HG02852 (cell line): ENCODE measurements around the gene TNC.

Experiments
- ATAC-seq: cut with Tn5 transposase; IDR thresholded peaks from one replicate; pipeline ENCODE4 v1.9.1; 2021; ENCODE audit warnings: mild to moderate bottlenecking, moderate library complexity; ENCODE audit not compliant: unreplicated experiment

Gene TNC

DNA sequence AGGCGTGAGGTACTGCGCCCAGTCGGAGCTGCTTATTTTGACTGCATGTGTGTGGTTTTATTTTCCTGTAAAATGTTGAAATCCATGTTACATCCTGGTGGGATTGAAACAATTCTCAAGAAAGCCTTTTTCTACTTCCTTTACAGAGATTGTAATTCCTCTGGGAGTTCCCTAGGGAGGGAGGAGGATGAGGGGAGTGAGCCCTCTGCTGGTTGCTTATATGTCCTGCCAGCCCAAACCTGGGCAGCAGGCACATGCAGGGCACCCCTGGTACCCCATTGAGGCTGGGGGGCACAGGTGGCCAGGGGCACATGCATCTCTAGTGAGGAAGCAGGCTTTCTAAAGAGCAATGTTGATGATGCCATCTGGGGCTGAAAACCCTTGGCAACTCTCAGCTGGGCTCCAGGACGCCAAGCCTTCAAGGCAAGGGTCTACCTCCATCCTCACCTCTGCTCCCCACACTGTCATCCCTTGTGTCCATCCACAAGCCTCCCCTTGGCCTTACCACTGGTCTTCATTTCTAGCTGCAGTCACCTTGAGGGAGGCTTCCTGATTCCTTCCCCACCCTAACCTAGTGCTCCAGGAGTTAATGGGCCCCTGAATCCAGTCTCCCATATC is 102.8 kb downstream of the TNC start:
- no peak for ATAC-seq

DNA sequence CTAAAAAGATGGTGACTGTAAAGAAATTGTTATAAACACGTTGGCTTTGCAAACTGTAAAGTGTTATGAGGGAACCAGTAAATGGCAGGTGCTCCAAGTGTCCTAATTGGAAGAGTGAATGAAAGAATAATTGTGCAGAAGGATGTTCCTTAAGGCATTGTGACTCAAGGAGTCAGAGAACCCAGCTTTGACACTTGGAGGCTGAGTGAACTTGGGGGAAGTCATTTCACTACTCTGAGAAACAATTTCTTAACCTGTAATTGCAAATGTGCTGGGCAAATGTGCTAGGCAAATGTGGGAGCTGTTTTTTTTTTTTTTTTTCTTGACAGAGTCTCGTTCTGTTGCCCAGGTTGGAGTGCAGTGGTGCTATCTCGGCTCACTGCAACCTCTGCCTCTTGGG is 103.5 kb downstream of the TNC start:
- no peak for ATAC-seq

DNA sequence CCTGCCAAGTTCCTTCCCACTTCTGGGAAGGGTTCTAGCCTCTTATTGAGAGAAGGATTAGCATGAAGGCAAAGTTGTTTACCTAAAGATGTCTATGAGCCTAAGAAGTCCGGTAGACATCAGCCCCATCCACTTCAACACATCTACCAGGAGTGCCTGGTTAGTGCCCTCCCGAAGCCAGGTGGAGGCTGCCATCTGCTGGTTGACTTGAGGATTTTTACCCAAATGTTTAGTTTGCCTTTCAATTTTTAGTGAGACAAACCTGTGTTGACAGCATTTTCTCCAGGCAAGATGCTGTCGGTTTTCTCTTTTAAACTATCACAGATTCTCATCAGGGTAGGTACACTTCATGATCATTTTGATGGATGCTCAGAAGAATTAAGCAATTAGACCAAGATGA is 104.0 kb downstream of the TNC start:
- peak; percentile 60 for ATAC-seq

DNA sequence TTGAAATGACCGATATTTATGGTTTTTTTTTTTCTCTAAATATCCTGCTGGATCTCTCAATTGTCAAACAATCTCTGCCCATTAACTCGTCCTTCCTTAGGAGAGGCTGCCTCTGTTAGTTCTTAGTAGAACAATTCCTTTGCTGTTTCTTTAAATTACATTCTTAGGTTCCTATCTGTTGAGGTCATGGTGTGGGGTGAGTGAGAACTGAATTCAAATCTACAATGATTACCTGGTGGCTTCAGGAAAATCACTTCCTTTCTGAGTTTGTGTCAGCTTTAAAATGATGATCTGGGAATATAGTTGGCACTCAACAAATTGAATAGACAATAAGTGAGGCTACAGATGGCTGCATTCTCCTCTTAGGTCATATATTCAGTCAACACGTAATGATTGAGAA is 105.5 kb downstream of the TNC start:
- ATAC-seq, result no peak

DNA sequence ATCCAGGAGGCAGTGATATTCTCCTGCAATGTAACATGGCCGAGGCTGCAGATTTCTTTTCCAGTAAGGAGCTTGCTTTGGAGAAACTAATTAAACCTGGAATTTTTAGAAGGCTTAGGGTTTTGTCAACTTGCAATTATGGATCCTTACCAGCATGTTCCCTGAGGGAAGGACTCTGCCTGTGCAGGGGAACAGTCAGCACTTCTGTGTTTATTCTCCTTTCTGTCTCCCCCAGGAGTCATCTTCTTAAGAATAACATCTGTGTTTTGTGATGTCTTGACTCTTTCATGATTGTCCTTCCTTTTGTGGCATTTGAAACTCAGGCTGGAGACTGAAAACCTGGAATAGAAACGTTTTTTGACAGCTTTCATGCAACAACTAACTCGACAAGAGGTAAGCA is 107.1 kb downstream of the TNC start:
- ATAC-seq, result no peak

DNA sequence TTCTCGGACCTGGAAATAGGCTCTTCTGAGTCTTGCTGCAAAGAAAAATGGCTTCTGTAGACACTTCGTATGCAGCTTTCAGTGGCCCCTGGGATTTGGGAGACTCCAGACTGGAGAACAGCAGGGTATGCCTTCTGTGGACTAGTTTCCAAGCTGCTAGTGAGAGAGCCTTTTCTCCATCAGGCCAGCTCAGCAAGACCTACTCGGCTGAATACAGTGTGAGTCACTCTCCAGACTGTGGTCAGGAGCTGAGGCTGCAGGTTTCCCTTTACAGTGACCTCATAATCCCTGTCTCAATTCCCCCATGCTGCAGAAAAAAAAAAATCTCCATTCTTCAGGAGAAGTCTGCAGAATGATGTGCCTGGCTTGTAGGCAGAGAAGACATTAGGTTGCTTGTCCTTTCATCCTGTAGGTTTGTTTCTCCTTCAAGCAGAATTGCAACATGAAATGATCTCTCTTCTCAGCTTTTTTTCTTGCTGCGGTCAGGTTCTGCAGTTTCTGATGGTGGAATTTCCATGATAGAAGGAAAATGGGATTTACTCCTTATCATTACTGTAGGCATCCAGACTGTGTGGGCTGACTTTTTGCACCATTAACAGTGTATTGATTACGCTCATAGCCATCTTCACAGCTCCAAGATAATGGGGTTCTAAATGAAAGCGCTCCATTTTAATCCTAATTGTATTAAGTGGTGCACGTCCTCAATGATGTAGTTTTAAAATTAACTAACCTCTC is 109.3 kb downstream of the TNC start:
- no peak for ATAC-seq

DNA sequence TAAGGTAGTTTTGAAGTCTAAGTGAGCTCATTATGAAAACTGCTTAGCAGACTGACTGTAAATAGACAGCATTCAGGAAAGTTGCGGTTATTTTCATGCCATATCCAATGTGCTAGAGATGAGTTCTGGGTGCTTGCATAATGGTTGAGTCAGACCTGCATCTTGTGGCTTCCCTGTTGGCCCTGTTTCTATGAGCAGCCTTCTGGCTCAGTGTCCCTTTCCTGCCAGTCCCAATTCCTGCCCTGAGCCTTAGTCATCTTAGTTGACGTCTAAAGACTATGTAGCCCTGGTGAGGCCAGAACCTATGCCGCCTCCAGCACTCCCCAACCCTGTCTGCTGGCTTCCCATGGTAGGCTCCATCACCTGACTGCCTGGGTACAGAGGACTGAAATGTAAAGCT is 111.3 kb downstream of the TNC start:
- ATAC-seq, result no peak

DNA sequence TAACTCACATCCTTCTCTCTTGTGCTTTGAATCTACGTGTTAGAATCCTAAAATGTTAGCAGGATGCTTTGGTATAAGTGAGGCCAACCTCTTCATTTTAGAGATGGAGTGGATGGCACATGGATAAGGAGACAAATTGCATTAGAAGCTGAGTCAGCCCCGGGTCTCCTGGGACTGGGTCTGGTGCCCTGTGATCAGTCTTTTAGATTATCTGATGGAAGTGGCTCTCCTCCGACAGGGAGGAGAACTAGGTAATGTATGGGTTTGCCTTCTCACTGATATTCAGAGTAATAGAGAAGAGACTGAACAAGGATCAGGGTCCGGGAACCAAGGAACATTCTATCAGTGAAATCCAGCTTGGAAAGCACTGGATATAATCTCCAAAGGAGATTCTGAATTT is 112.6 kb downstream of the TNC start:
- no peak for ATAC-seq

DNA sequence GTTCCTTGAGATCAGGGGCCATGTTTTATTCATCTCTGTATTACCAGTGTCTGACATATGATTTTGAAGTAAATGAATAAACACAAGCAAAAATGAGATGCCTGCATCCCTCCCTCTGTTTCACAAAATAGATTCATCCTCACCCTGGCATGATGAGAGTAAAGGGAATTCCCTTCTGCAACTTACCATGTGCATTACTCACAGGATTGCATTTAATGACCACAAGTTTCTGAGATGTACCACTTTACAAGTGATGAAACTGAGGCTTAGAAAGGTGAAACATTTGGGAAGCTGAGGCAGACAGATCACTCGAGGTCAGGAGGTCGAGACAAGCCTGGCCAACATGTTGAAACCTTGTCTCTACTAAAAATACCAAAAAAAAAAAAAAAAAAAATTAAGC is 113.4 kb downstream of the TNC start:
- ATAC-seq, result no peak

DNA sequence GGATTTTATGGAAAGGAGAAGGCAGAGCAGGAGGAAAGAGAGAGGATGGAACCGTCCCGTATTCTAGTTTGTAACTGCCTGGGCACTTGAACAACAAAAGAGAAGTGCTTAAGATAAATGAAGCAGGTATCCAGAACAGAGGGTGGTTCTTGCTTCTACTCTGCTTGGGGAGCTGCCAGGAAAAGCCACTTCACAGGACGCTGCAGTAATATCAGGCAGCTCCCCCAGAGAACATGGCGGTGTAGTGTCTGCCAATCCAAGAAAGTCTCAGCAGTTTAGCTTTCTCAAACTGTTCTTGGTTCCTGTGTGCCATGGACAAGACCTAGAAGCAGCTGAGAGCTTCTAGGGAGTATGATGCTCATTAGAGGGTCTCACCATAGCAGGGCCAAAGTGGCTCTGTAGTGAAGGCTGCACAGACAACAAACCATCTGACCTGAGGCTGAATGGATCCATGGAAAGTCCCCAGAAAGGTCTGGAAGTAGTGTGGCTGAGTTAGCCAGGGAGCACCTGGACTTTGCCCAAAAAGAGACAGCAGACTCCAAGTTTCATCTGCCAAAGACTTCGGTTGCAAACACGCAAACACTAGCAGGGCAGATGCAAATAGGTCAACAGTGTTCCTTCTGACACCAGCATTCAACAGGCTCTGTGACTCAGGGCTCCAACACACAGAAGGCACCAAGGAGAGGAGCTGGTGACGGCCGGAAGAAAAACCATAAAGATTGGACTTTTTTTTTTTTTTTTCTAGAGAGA is 115.4 kb downstream of the TNC start:
- ATAC-seq, result no peak

DNA sequence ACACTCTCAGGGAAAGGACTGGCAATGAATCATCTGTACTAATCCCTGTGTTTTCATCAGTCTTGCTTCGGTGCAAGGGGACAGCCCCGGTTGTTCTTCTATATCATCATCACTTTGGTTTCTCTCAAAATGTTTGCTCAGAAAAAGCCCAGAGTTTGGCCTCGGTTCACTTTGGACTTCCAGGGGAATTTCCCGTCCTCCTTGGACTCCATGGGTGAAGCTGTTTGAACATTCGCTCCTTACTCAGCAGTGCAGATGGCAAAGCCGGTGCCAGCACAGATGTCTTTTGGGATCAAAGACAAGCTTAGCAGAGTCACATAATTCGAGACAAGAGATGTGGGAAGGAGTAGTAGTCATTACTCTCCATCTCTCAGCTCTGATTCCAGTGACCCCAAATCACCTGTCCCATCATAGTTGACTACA is 117.7 kb downstream of the TNC start:
- no peak for ATAC-seq

DNA sequence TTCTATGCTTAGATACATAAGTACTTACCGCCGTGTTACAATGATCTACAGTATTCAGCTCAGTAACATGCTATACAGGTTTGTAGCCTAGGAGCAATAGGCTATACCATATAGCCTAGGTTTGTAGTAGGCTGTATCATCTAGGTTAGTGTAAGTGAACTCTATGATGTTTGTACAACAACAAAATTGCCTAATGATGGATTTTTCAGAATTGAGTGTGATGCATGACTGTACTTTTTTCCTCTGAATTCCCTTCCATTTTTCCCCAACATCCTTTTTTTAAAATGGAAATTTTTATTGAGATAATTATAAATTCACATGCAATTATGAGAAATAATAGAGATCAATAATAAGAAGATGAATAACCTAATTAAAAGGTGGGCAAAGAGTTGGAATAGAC is 119.6 kb downstream of the TNC start:
- no peak for ATAC-seq

DNA sequence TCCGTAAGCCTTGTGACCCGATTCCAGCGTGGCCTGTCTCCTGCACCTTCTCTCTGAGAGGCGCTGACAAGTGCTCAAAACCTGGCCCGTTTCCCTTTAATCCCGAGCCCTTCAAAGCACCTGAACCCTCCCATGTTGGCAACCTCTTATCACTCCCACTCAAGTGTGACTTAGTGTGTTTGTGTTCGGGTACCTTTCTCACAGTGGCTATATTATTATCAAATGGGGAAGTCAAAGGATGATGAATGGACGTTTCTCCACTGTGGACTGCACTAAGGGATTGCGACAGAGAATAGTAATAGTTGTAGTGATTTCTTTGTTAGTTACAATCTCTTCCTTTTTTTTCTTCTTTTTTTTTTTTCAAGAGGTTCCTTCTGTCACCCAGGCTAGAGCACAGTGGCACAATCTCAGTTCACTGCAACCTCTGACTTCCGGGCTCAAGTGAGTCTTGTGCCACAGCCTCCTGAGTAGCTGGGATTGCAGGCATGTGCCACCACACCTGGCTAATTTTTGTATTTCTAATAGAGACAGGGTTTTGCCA is 122.2 kb downstream of the TNC start:
- no peak for ATAC-seq

DNA sequence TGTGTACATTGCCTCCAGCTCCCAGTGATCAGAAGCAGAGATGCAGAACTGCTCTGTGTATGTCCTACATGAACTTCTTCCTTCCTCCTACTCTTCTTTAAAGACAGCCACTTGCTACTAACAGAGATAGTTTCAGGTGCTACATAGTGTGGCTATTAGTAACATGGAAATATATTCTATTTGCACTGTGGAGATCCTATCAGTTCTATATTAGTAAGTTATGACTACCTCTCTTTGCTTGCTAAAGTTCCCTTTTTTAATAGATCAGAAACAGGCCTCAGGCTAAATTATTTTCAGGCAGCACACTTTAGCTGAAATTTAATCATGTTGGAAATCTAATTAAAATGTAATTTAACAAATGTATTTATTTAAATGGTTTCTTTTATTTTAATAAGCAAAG is 123.2 kb downstream of the TNC start:
- ATAC-seq, result no peak

DNA sequence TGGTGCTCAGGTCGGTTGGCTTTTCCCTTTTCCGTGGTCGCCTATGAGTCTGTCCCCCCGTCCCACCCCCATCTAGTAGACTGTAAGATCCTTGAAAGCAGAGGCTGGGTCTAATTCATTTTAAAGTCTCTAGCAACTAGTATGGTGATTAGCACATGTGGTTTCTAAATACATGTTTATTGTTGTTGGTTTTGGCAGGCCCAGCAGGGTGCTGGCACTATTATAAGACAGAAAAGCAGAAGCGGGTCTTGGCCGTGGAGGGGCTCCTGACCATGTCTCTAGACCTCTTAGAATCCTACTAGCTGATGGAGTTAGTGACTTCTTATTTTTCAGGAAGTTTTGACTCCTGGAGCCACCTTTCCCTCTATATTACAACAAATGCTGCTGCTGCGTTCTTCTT is 126.1 kb downstream of the TNC start:
- no peak for ATAC-seq

DNA sequence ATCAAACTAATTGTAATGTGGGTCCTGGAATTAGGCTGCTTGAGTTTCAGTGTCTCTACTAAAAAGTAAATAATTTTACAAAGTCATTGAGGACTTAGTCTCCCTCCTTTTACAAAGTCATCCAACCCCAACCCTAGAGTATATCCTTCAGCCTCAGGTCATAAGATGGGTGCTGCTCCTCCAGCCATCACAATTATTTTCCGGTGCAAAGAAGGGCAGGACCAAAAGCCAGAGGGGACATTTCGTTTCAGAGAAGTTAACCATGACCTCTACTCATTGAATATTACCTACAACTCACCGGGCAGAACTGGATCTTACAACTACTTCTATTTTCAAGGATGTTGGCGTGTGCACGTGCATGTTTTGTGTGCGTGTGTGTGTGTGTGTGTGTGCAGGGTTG is 127.1 kb downstream of the TNC start:
- ATAC-seq, result no peak

DNA sequence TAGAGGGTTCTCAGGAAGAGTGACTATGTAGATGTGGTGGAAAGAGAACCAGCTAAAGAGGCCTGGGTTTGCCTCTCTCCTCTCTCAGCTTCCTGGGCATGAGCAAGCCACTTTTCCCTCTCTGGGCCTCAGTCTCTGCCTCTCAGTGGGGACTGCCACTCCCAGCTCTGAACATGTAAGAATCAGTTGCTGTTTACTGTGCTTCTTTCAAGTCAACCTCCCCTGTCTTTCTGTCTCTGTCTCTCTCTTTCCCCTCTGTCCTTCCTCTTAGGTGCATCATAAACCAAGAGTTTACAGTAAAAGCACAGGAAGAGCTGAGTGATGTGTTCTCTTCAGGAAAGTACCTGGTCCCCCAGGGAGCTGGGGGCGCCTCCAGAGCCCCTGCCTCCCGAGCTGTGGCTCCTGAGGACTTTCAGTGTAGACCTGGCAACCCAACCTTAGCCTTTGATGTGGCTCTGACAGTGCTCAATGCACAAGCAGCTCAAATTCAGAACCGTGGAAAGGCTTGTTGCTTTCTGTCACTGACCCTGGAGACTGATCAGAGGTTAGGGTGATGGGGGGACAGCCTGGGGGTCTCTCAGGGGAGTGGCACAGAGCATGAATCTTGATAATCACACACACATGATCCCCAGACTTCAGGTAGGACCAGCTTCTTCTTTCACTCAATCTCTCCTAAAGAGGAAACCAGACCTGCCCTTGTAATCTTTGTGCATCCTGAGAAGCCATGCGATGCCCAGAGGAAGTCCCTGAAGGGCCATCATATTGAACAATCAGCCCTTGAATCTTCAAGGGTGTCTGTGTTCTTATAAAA is 128.2 kb downstream of the TNC start:
- ATAC-seq, result peak; percentile 66

DNA sequence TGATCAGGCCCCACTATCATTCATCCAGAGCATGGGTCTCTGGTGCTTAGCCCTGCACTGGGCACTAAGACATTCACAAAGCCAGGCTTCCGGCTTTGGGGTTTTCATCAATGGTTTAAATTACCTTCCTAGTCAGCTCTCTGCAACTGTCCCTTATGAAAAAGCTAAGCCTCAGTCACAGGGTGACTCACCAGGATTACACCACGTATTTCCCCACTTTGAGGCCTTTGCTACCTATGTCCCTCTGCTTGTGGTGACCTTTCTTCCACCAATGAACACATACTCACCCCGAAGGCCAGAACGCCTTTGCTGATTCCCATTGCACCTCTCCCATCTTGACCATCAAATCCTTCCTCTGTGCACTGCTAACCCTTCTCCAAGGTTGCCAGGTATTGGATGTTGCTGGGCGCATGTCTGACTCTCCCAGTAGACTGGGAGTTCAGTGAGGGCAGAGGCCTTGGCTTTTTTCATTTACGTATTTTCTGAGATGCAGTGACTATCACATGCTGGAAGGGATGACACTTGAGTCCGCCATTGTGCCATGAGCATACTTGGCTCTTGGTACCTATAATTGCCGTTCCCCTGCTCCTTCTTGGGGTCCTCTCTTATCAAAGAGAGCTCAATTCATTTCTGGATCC is 128.9 kb downstream of the TNC start:
- peak; percentile 67 for ATAC-seq

DNA sequence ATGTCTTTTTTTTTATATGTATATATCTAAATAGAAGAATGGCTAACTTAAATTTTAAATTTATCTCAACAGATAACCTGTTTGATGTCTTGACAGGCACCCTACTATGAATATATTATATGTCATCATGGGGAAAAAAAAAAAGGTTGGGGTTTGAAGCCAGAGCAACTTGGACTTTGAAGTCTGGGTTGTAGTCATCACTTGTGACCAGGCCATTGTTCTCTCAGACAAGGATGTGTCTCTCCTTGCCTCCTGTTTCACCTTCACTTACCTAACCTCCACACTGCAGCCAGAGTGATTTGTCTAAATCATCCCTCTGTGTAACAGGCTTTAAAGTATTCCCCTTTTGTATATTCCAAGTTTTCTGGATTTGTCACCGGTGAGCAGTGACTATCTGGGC is 130.8 kb downstream of the TNC start:
- ATAC-seq, result no peak

DNA sequence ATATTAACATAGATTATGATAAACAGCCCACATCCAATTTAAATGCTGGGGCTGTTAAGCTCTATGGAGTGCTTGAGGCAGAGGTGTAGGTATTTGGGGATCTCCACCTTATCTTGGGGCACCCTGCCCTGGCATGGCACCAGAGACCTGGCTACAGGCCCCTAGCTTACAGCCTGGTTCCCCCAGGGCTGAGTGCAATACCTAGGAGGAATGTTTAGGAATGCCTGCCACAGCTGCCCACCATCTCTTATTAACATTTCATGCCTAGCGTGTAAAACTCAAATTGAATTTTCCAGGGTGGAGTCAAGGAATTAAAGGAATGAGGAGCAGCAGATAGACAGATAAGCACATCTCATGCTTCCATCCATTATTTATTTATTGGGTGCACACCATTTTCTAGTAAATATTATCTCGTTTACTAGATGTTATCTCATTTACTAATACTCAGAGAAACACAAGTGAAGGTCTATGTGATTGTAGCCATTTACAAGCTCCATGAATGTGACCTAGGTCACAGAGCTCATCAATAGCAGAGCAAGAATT is 131.9 kb downstream of the TNC start:
- ATAC-seq, result no peak
